Brain microvascular endothelial cell (primary cell): ENCODE measurements around the gene EIF5A.

Experiments used
- DNase-seq: peaks from one replicate; pipeline ENCODE4 v3.0.0-alpha.2; 2020
- H3K27ac ChIP-seq: fragments of 250-450 bp; sonication (Bioruptor Pico); 2 replicates; pipeline ENCODE4 v1.5.1; 2020; ENCODE audit warnings: mild to moderate bottlenecking, moderate library complexity
- H3K27me3 ChIP-seq: fragments of 250-450 bp; sonication (Bioruptor Pico); replicated peaks from 2 replicates; pipeline ENCODE4 v1.5.1; 2020; ENCODE audit warnings: mild to moderate bottlenecking
- H3K36me3 ChIP-seq: fragments of 250-450 bp; sonication (Bioruptor Pico); replicated peaks from 2 replicates; pipeline ENCODE4 v1.5.1; 2020; ENCODE audit warnings: mild to moderate bottlenecking
- H3K4me3 ChIP-seq: 2 replicates; pipeline ENCODE4 v1.5.1; 2011; ENCODE audit warnings: low read depth, mild to moderate bottlenecking, control low read depth, low read length, moderate library complexity
- in situ Hi-C: cut with HindIII; loops from 2 replicates; pipeline ENCODE4 v1.10.0; 2017; ENCODE audit warnings: low sequenced_read_pairs, low pct_ligation_motif_present
- TF ChIP-seq, protein P1 (sequence below): IDR thresholded peaks from 2 replicates; pipeline ENCODE4 v1.5.1; 2011; ENCODE audit warnings: low read depth, mild to moderate bottlenecking, moderate library complexity, low read length, control low read depth, inconsistent platforms; ENCODE audit errors: missing control alignments

Gene EIF5A

GRCh38 chr17:7314719-7315569 is 7.5 kb downstream of the EIF5A start, which contains the start of gene GPS2:
GPS2 (minus strand) TSS chr17:7315360; CDS start chr17:7315052, 308 bp downstream.
- TF ChIP-seq, protein P1, sequence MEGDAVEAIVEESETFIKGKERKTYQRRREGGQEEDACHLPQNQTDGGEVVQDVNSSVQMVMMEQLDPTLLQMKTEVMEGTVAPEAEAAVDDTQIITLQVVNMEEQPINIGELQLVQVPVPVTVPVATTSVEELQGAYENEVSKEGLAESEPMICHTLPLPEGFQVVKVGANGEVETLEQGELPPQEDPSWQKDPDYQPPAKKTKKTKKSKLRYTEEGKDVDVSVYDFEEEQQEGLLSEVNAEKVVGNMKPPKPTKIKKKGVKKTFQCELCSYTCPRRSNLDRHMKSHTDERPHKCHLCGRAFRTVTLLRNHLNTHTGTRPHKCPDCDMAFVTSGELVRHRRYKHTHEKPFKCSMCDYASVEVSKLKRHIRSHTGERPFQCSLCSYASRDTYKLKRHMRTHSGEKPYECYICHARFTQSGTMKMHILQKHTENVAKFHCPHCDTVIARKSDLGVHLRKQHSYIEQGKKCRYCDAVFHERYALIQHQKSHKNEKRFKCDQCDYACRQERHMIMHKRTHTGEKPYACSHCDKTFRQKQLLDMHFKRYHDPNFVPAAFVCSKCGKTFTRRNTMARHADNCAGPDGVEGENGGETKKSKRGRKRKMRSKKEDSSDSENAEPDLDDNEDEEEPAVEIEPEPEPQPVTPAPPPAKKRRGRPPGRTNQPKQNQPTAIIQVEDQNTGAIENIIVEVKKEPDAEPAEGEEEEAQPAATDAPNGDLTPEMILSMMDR: no peak
- peak within 1 kb of the TSS; percentile 78 for H3K27ac ChIP-seq
- H3K36me3 ChIP-seq: peaks cover 59% of the 10 kb centered on the region
- in situ Hi-C loops: no loop called here
- DNase-seq: peak; percentile 59
- H3K27me3 ChIP-seq: no peaks in the 10 kb centered on the region
- H3K4me3 ChIP-seq: peak within 1 kb of the TSS; percentile 81

GRCh38 chr17:7315570-7316235 is 8.3 kb downstream of the EIF5A start:
- TF ChIP-seq, protein P1: no peak
- Histone ChIP-seq H3K36me3 (peaks cover 55% of the 10 kb centered on the region), H3K27ac (peak overlapping the region; percentile 78), H3K4me3 (peak overlapping the region; percentile 81), H3K27me3 (no peaks in the 10 kb centered on the region)
- in situ Hi-C loops: no loop called here
- DNase-seq: no peak

GRCh38 chr17:7317161-7317803 is 9.9 kb downstream of the EIF5A start:
- H3K36me3 ChIP-seq: peaks cover 55% of the 10 kb centered on the region
- no peak overlapping the region for H3K4me3 ChIP-seq
- no peaks in the 10 kb centered on the region for H3K27me3 ChIP-seq
- DNase-seq: no peak
- TF ChIP-seq, protein P1: no peak
- H3K27ac ChIP-seq: no peak overlapping the region
- in situ Hi-C loops: no loop called here

GRCh38 chr17:7318121-7318860 is 10.9 kb downstream of the EIF5A start:
- peaks cover 55% of the 10 kb centered on the region for H3K36me3 ChIP-seq
- TF ChIP-seq, protein P1: no peak
- in situ Hi-C loops: no loop called here
- H3K27me3 ChIP-seq: no peaks in the 10 kb centered on the region
- no peak for DNase-seq
- H3K4me3 ChIP-seq: no peak overlapping the region
- no peak overlapping the region for H3K27ac ChIP-seq

GRCh38 chr17:7321466-7321865 is 14.0 kb downstream of the EIF5A start:
- DNase-seq: no peak
- no peak overlapping the region for H3K27ac ChIP-seq
- TF ChIP-seq, protein P1: no peak
- H3K4me3 ChIP-seq: no peak overlapping the region
- no peaks in the 10 kb centered on the region for H3K27me3 ChIP-seq
- in situ Hi-C loops: no loop called here
- H3K36me3 ChIP-seq: peaks cover 59% of the 10 kb centered on the region
